A549 (cell line): ENCODE measurements around the gene CYP4F11. TPM values are rescaled to one million over a fixed set of nuclear protein-coding genes. Genes with fewer than 3 reads are reported as not detected.
"Not testable (repeated sequence)": the region's sequence is repeated elsewhere in the genome, so short reads cannot be mapped to it uniquely, and the experiment has no call there.

Experiments
- ATAC-seq, 2 experiments: fragments of 200-7000 bp in 1 of 2; fragments of >200 bp in 1 of 2; cut with Nextera tagmentation in 1 of 2; cut with Tn5 transposase in 1 of 2; 3 replicates each; pipeline versions ENCODE4 v1.8.0 to v1.9.1; 2018 to 2020; ENCODE audit warnings: mild to moderate bottlenecking in 1 of 2, moderate library complexity in 1 of 2
- CTCF ChIA-PET: fragments of 300-600 bp; sonication (Branson Sonifier 250); formaldehyde crosslinking; extraction: SDS; loops from one replicate; lab custom pipeline; 2021; ENCODE audit warnings: antibody characterized with exemption, inconsistent platforms; lab: Yijun Ruan, JAX
- POLR2A ChIA-PET: fragments of 350-600 bp; formaldehyde crosslinking; extraction: SDS; loops from one replicate; lab custom pipeline; 2021; ENCODE audit warnings: antibody characterized with exemption, inconsistent platforms; lab: Yijun Ruan, JAX
- DNase-seq, 2 experiments: peaks; one replicate each; pipeline versions ENCODE4 v3.0.0 to v3.0.0-alpha.2; 2011 to 2016; ENCODE audit warnings: low read depth in 1 of 2, low spot score in 1 of 2
- FAIRE-seq: peaks from 2 replicates; lab custom pipeline; 2011; peaks lifted over from hg19 to GRCh38; lab: Jason Lieb, UNC
- H3K27ac ChIP-seq, 2 experiments: fragments of >200 bp; sonication (Bioruptor Twin); formaldehyde crosslinking; 3 replicates each; pipeline ENCODE4 v1.5.1; 2016 to 2017
- H3K4me1 ChIP-seq: fragments of >200 bp; sonication (Bioruptor Twin); formaldehyde crosslinking; 3 replicates; pipeline ENCODE4 v1.6.1; 2016
- H3K4me2 ChIP-seq: fragments of >200 bp; sonication (Bioruptor Twin); formaldehyde crosslinking; 3 replicates; pipeline ENCODE4 v1.6.1; 2016
- H3K4me3 ChIP-seq: fragments of >200 bp; sonication (Bioruptor Twin); formaldehyde crosslinking; 3 replicates; pipeline ENCODE4 v1.5.1; 2016
- H3K9me3 ChIP-seq: fragments of >200 bp; sonication (Bioruptor Twin); formaldehyde crosslinking; 3 replicates; pipeline ENCODE4 v1.6.1; 2016
- BHLHE40 ChIP-seq: IDR thresholded peaks from 2 replicates; pipeline ENCODE4 v1.6.1; 2012; ENCODE audit warnings: low read depth, low read length, inconsistent platforms
- CEBPB ChIP-seq, 2 experiments: fragments of >200 bp in 1 of 2; sonication (Bioruptor Twin) in 1 of 2; formaldehyde crosslinking in 1 of 2; IDR thresholded peaks; 2 replicates each; pipeline ENCODE4 v1.6.1; 2012 to 2016
- CHD2 ChIP-seq: fragments of 150-350 bp; IDR thresholded peaks from 2 replicates; pipeline ENCODE4 v1.6.1; 2014; ENCODE audit warnings: low read length; ENCODE audit not compliant: partially characterized antibody
- CHD4 ChIP-seq: fragments of 200-600 bp; sonication (generic); IDR thresholded peaks from 2 replicates; pipeline ENCODE4 v1.6.1; 2016; ENCODE audit warnings: antibody characterized with exemption, mild to moderate bottlenecking, borderline replicate concordance
- EHF ChIP-seq: fragments of 250-450 bp; sonication (Bioruptor Pico); IDR thresholded peaks from 2 replicates; pipeline ENCODE4 v1.5.0; 2020; ENCODE audit warnings: mild to moderate bottlenecking
- EHMT2 ChIP-seq: fragments of 200-600 bp; sonication (generic); IDR thresholded peaks from 2 replicates; pipeline ENCODE4 v1.6.1; 2016; ENCODE audit warnings: antibody characterized with exemption, low read depth, mild to moderate bottlenecking, moderate library complexity
- EP300 ChIP-seq, 2 experiments: fragments of >200 bp; sonication (Bioruptor Twin); formaldehyde crosslinking; IDR thresholded peaks; 2 replicates in 1 of 2; 3 replicates in 1 of 2; pipeline ENCODE4 v1.6.1; 2016 to 2017
- HDAC2 ChIP-seq: fragments of 200-600 bp; sonication (generic); IDR thresholded peaks from 2 replicates; pipeline ENCODE4 v1.6.1; 2016
- HEYL ChIP-seq: fragments of 250-450 bp; sonication (Bioruptor Pico); IDR thresholded peaks from 2 replicates; pipeline ENCODE4 v1.8.0; 2021; ENCODE audit warnings: mild to moderate bottlenecking, moderate library complexity
- HOXA7 ChIP-seq: fragments of 250-450 bp; sonication (Bioruptor Pico); IDR thresholded peaks from 2 replicates; pipeline ENCODE4 v1.5.0; 2020; ENCODE audit warnings: mild to moderate bottlenecking, moderate library complexity
- HOXB13 ChIP-seq: fragments of 250-450 bp; sonication (Bioruptor Pico); IDR thresholded peaks from 2 replicates; pipeline ENCODE4 v1.5.0; 2020; ENCODE audit warnings: low read depth, mild to moderate bottlenecking, moderate library complexity
- KDM5A ChIP-seq: fragments of 200-600 bp; sonication (generic); IDR thresholded peaks from 2 replicates; pipeline ENCODE4 v1.6.1; 2016; ENCODE audit warnings: antibody characterized with exemption, mild to moderate bottlenecking
- MYC ChIP-seq: IDR thresholded peaks from 2 replicates; pipeline ENCODE4 v1.6.1; 2012; ENCODE audit warnings: mild to moderate bottlenecking, inconsistent platforms, low read length, improper control_type of control experiment, borderline replicate concordance
- NR3C1 ChIP-seq: fragments of >200 bp; sonication (Bioruptor Twin); formaldehyde crosslinking; IDR thresholded peaks from 3 replicates; pipeline ENCODE4 v1.6.1; 2017
- POLR2AphosphoS2 ChIP-seq: conservative IDR thresholded peaks from 2 replicates; pipeline ENCODE4 v1.6.1; 2012; ENCODE audit warnings: low read length, improper control_type of control experiment, inconsistent platforms
- RAD21 ChIP-seq, 2 experiments: fragments of >200 bp in 1 of 2; sonication (Bioruptor Twin) in 1 of 2; formaldehyde crosslinking in 1 of 2; IDR thresholded peaks in 1 of 2; conservative IDR thresholded peaks in 1 of 2; 2 replicates in 1 of 2; 3 replicates in 1 of 2; pipeline ENCODE4 v1.6.1; 2012 to 2018; ENCODE audit warnings: inconsistent platforms in 1 of 2
- RARB ChIP-seq: fragments of 250-450 bp; sonication (Bioruptor Pico); IDR thresholded peaks from 2 replicates; pipeline ENCODE4 v1.8.0; 2021; ENCODE audit warnings: mild to moderate bottlenecking, moderate library complexity
- RCOR1 ChIP-seq: fragments of 150-350 bp; IDR thresholded peaks from 2 replicates; pipeline ENCODE4 v1.6.1; 2014; ENCODE audit warnings: antibody characterized with exemption, low read length, low read depth
- RNF2 ChIP-seq: fragments of 200-600 bp; sonication (generic); IDR thresholded peaks from 2 replicates; pipeline ENCODE4 v1.6.1; 2016; ENCODE audit warnings: low read depth, mild to moderate bottlenecking, antibody characterized with exemption, moderate library complexity, borderline replicate concordance
- SREBF2 ChIP-seq: fragments of 450-650 bp; IDR thresholded peaks from 2 replicates; pipeline ENCODE4 v1.6.1; 2014; ENCODE audit warnings: mild to moderate bottlenecking, moderate library complexity
- TFCP2L1 ChIP-seq: fragments of 250-450 bp; sonication (Bioruptor Pico); IDR thresholded peaks from 2 replicates; pipeline ENCODE4 v1.5.0; 2021; ENCODE audit warnings: mild to moderate bottlenecking
- ZFP36 ChIP-seq: fragments of 450-650 bp; IDR thresholded peaks from 2 replicates; pipeline ENCODE4 v1.6.1; 2014; ENCODE audit warnings: borderline replicate concordance; ENCODE audit not compliant: partially characterized antibody
- ZSCAN20 ChIP-seq: fragments of 250-450 bp; sonication (Bioruptor Pico); IDR thresholded peaks from 2 replicates; pipeline ENCODE4 v1.8.0; 2022; ENCODE audit warnings: mild to moderate bottlenecking, moderate library complexity
- WGBS: methylation state at CpG from one replicate; pipeline ENCODE4 v1.1.6; 2017; ENCODE audit errors: missing lambda C conversion rate; 5-methylcytosine and 5-hydroxymethylcytosine counted together
- polyA plus RNA-seq, 4 experiments: library from polyadenylated mRNA; depleted of rRNA in 3 of 4; stranded (reverse); fragments of >200 nt; fragmentation: RNase III in 1 of 4; extraction: RNeasy Plus Mini Kit Qiagen cat#74134 plus additional on column Dnase treatment in 1 of 4; gene quantifications; 2 replicates in 3 of 4; 3 replicates in 1 of 4; pipeline ENCODE4 v1.2.3, GENCODE V29; 2011 to 2017
- TF ChIP-seq, protein P1 (sequence below): fragments of >200 bp; sonication (Bioruptor Twin); formaldehyde crosslinking; IDR thresholded peaks from 2 replicates; pipeline ENCODE4 v1.6.1; 2016
- TF ChIP-seq, protein P2 (sequence below): fragments of 150-350 bp; IDR thresholded peaks from 2 replicates; pipeline ENCODE4 v1.6.1; 2014; ENCODE audit warnings: low read depth, mild to moderate bottlenecking, low read length
- TF ChIP-seq, protein P3 (sequence below): fragments of 250-450 bp; sonication (Bioruptor Pico); IDR thresholded peaks from 2 replicates; pipeline ENCODE4 v1.5.0; 2020; ENCODE audit warnings: low read depth, mild to moderate bottlenecking, moderate library complexity
- TF ChIP-seq, protein P4 (sequence below): IDR thresholded peaks from 2 replicates; pipeline ENCODE4 v1.6.1; 2012; ENCODE audit warnings: low read depth, borderline replicate concordance
- TF ChIP-seq, protein P5 (sequence below): fragments of 450-650 bp; IDR thresholded peaks from 2 replicates; pipeline ENCODE4 v1.6.1; 2014; ENCODE audit warnings: antibody characterized with exemption
- TF ChIP-seq, protein P6 (sequence below): IDR thresholded peaks from 2 replicates; pipeline ENCODE4 v1.6.1; 2012

Gene CYP4F11
- polyA plus RNA-seq, 2 of the 4 experiments (the other 2 are of a cell fraction), result 4.0 to 26.2 TPM

DNA sequence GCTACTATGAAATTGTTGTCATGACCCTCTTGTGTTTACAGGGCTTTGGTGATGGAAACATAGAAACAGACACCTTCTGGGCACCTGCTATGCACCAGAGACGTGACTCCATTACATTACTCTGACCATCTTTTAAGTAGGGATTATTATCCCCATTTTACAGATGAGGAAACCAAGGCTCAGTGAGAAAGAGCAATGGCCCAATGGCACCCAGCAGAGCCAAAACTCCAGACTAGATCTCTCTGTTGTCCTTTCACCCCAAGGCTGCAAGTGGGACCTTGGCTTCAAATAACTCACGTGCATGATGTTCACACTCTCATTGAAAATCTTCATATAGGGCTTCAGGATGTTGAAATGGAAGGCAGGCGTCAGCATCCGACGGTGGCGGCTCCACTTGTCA lies 42.3 kb downstream of the CYP4F11 start:
- Histone ChIP-seq H3K4me1 (no peaks in the 10 kb centered on the region), H3K9me3 (no peaks in the 10 kb centered on the region), H3K4me2 (no peak overlapping the region), H3K4me3 (no peak overlapping the region), H3K27ac (no peak overlapping the region)
- FAIRE-seq (no peak), ATAC-seq (no peak), DNase-seq (no peak)
- TF ChIP-seq, protein P1, sequence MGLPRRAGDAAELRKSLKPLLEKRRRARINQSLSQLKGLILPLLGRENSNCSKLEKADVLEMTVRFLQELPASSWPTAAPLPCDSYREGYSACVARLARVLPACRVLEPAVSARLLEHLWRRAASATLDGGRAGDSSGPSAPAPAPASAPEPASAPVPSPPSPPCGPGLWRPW, result no peak
- TF ChIP-seq, protein P2, sequence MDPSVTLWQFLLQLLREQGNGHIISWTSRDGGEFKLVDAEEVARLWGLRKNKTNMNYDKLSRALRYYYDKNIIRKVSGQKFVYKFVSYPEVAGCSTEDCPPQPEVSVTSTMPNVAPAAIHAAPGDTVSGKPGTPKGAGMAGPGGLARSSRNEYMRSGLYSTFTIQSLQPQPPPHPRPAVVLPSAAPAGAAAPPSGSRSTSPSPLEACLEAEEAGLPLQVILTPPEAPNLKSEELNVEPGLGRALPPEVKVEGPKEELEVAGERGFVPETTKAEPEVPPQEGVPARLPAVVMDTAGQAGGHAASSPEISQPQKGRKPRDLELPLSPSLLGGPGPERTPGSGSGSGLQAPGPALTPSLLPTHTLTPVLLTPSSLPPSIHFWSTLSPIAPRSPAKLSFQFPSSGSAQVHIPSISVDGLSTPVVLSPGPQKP, result no peak
- TF ChIP-seq RARB (CRISPR knock-in tag), result no peak
- no peak for TF ChIP-seq POLR2AphosphoS2
- TF ChIP-seq SREBF2, result no peak
- TF ChIP-seq EHF, result no peak
- TF ChIP-seq BHLHE40, result no peak
- no peak for TF ChIP-seq CEBPB (IDR thresholded peaks at IDR 0.05)
- TF ChIP-seq CHD2, result no peak
- TF ChIP-seq NR3C1, result no peak
- CTCF ChIA-PET, result no interaction called here
- WGBS, result 29% methylated on average over 4 of the region's 6 CpGs
- POLR2A ChIA-PET, result no interaction called here

DNA sequence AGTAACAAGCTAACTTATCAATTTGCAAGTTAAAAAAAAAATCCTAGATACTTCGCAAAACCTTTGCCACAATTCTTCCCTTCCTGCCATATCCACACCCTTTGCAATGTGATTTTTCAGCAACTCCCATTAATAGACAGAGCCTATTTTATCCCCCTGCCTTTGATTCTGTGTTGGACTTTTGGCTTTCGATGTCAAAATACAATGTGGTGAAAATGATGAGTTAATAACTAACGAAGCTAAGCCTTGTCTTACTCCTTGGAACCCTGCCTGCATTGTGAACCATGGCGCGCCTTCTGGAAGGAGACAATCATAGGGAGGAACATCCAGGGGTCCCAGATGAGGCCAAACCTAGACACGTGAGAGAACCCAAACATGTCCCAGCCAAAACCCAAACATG lies 42.9 kb downstream of the CYP4F11 start:
- no peak for DNase-seq
- POLR2A ChIA-PET, result no interaction called here
- H3K4me1 ChIP-seq, result no peaks in the 10 kb centered on the region
- no peaks in the 10 kb centered on the region for H3K9me3 ChIP-seq
- no peak overlapping the region for H3K4me2 ChIP-seq
- CTCF ChIA-PET, result no interaction called here
- 18% methylated on average over 6 of the region's 6 CpGs for WGBS
- no peak overlapping the region for H3K27ac ChIP-seq
- H3K4me3 ChIP-seq, result no peak overlapping the region
- no peak for FAIRE-seq
- no peak for TF ChIP-seq HEYL (CRISPR knock-in tag)
- no peak for TF ChIP-seq ZSCAN20 (CRISPR knock-in tag)
- no peak for TF ChIP-seq EP300 (IDR thresholded peaks at IDR 0.05)
- TF ChIP-seq EHF, result no peak
- TF ChIP-seq, protein P3, sequence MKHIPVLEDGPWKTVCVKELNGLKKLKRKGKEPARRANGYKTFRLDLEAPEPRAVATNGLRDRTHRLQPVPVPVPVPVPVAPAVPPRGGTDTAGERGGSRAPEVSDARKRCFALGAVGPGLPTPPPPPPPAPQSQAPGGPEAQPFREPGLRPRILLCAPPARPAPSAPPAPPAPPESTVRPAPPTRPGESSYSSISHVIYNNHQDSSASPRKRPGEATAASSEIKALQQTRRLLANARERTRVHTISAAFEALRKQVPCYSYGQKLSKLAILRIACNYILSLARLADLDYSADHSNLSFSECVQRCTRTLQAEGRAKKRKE, result no peak
- TF ChIP-seq SREBF2, result no peak
- TF ChIP-seq TFCP2L1 (CRISPR knock-in tag), result no peak
- no peak for TF ChIP-seq HDAC2
- TF ChIP-seq NR3C1, result no peak
- TF ChIP-seq, protein P4, sequence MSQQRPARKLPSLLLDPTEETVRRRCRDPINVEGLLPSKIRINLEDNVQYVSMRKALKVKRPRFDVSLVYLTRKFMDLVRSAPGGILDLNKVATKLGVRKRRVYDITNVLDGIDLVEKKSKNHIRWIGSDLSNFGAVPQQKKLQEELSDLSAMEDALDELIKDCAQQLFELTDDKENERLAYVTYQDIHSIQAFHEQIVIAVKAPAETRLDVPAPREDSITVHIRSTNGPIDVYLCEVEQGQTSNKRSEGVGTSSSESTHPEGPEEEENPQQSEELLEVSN, result no peak
- no peak for TF ChIP-seq HOXB13 (CRISPR knock-in tag)
- TF ChIP-seq CHD4, result no peak
- TF ChIP-seq KDM5A, result no peak
- TF ChIP-seq, all 56 proteins: peak for 0
- no peak for ATAC-seq

DNA sequence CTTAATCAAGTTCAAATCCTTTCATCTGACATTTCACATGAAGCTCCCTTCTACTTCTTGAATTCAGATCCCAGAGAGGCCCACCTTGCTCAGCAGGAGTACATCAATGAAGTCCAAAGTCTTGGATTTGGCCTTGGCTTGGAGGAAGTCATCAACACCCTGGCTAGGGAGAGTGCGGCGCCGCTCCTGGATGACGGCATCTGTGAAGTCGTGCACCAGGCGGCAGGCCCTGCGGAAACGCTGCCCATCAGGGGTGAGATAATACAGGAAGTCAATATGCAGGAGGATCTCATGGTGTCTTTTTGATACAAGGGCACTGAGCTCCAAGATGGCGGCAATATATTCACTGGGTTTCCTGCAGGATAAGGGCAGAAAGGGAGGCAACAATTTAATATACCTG lies 45.0 kb downstream of the CYP4F11 start:
- POLR2A ChIA-PET, H3K4me2 ChIP-seq, DNase-seq, CTCF ChIA-PET, ATAC-seq, H3K9me3 ChIP-seq, H3K27ac ChIP-seq, H3K4me1 ChIP-seq, H3K4me3 ChIP-seq, FAIRE-seq: not testable (repeated sequence)
- 79% methylated on average over 5 of the region's 9 CpGs for WGBS

DNA sequence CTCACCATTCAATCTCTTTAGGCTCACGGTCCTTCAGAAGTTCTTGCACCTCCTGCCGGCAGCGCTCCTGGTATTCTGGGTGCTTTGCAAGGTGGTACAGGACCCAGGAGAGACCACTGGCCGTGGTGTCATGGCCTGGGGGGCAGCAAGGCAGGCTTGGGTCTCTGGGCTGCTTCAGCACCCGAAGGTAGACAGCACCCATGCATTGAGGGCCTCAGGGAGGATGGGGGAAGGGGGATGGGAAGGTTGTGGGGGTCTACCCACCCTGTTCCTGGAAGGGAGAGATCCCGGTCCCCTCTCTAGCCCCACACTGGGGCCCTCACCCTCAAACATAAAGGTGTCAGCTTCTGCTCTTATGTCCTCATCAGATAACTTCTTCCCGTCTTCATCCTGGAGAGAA lies 48.4 kb downstream of the CYP4F11 start:
- POLR2A ChIA-PET, result no interaction called here
- FAIRE-seq (no peak), ATAC-seq (no peak)
- 22% methylated on average over 3 of the region's 7 CpGs for WGBS
- H3K4me2 ChIP-seq, result no peak overlapping the region
- TF ChIP-seq MYC, result no peak
- TF ChIP-seq, protein P5, sequence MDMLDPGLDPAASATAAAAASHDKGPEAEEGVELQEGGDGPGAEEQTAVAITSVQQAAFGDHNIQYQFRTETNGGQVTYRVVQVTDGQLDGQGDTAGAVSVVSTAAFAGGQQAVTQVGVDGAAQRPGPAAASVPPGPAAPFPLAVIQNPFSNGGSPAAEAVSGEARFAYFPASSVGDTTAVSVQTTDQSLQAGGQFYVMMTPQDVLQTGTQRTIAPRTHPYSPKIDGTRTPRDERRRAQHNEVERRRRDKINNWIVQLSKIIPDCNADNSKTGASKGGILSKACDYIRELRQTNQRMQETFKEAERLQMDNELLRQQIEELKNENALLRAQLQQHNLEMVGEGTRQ, result no peak
- TF ChIP-seq RAD21 (conservative IDR thresholded peaks at IDR 0.05 in 1 of 2, IDR thresholded peaks at IDR 0.05 in 1 of 2), result no peak
- TF ChIP-seq CHD2, result no peak
- no peak for TF ChIP-seq HOXB13 (CRISPR knock-in tag)
- no peak for TF ChIP-seq HOXA7 (CRISPR knock-in tag)
- no peak for TF ChIP-seq HEYL (CRISPR knock-in tag)
- TF ChIP-seq ZFP36, result no peak
- no peak for TF ChIP-seq RCOR1
- no peak for TF ChIP-seq RNF2
- TF ChIP-seq CHD4, result no peak
- TF ChIP-seq, protein P6, sequence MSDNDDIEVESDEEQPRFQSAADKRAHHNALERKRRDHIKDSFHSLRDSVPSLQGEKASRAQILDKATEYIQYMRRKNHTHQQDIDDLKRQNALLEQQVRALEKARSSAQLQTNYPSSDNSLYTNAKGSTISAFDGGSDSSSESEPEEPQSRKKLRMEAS, result no peak
- no peak for TF ChIP-seq EHMT2
- TF ChIP-seq, all 56 proteins: peak for 0
- no peak for DNase-seq
- H3K27ac ChIP-seq, result no peak overlapping the region
- no peaks in the 10 kb centered on the region for H3K4me1 ChIP-seq
- no peak overlapping the region for H3K4me3 ChIP-seq
- no peaks in the 10 kb centered on the region for H3K9me3 ChIP-seq
- CTCF ChIA-PET, result no interaction called here
